H1 (cell line): Measurements from ENCODE around the gene PGK1. TPM values are rescaled to one million over a fixed set of nuclear protein-coding genes. Genes with fewer than 3 reads are reported as not detected.

Experiments
- CTCF ChIA-PET: fragments of 300-600 bp; sonication (Branson Sonifier 250); formaldehyde crosslinking; loops from one replicate; lab custom pipeline; 2021; ENCODE audit not compliant: partially characterized antibody; lab: Charles Lee
- POLR2A ChIA-PET: fragments of 300-600 bp; sonication (Branson Sonifier 250); formaldehyde crosslinking; loops from one replicate; lab custom pipeline; 2021; ENCODE audit warnings: inconsistent platforms; ENCODE audit not compliant: partially characterized antibody; lab: Charles Lee
- DNase-seq, 2 experiments: peaks; one replicate each; pipeline versions ENCODE4 v3.0.0 to v3.0.0-alpha.2; 2010 to 2022; ENCODE audit warnings: low spot score in 2 of 2, low read depth in 1 of 2, mixed read lengths in 1 of 2
- FAIRE-seq: peaks from 2 replicates; lab custom pipeline; 2011; peaks lifted over from hg19 to GRCh38; lab: Jason Lieb, UNC
- H2AFZ ChIP-seq: 2 replicates; pipeline ENCODE4 v1.8.1; 2012; ENCODE audit warnings: low read length, inconsistent platforms
- H2AK5ac ChIP-seq: 2 replicates; pipeline ENCODE4 v1.6.1; 2013; ENCODE audit warnings: low read depth, low read length
- H2BK120ac ChIP-seq: replicated peaks from 2 replicates; pipeline ENCODE3; 2013; ENCODE audit warnings: low read depth, low read length, inconsistent platforms
- H2BK12ac ChIP-seq: 2 replicates; pipeline ENCODE4 v1.6.1; 2013; ENCODE audit warnings: low read depth, low read length
- H2BK15ac ChIP-seq: 2 replicates; pipeline ENCODE4 v1.6.1; 2013; ENCODE audit warnings: low read length
- H2BK20ac ChIP-seq: 2 replicates; pipeline ENCODE4 v1.6.1; 2013; ENCODE audit warnings: low read length
- H2BK5ac ChIP-seq: 2 replicates; pipeline ENCODE4 v1.6.1; 2013; ENCODE audit warnings: low read depth, low read length
- H3K14ac ChIP-seq: 2 replicates; pipeline ENCODE4 v1.6.1; 2013; ENCODE audit warnings: inconsistent platforms; ENCODE audit not compliant: insufficient read length
- H3K18ac ChIP-seq: 2 replicates; pipeline ENCODE4 v1.6.1; 2013; ENCODE audit warnings: low read length; ENCODE audit errors: extremely low read depth
- H3K23ac ChIP-seq: 2 replicates; pipeline ENCODE4 v1.6.1; 2013; ENCODE audit warnings: inconsistent platforms; ENCODE audit not compliant: insufficient read length
- H3K23me2 ChIP-seq: 2 replicates; pipeline ENCODE4 v1.6.1; 2013; ENCODE audit warnings: low read depth, low read length
- H3K27ac ChIP-seq: 2 replicates; pipeline ENCODE4 v1.6.1; 2011; ENCODE audit warnings: low read depth, low read length, inconsistent platforms
- H3K27me3 ChIP-seq, 4 experiments: replicated peaks in 1 of 4; 1 replicate in 1 of 4; 2 replicates in 3 of 4; pipeline versions ENCODE4 v1.6.1 to v1.8.1; 2011 to 2013; ENCODE audit warnings: low read length in 3 of 4, mild to moderate bottlenecking in 3 of 4, inconsistent platforms in 2 of 4, mixed read lengths in 2 of 4, moderate library complexity in 1 of 4; ENCODE audit not compliant: control insufficient read depth in 3 of 4, insufficient read depth in 3 of 4; ENCODE audit errors: extremely low read depth in 1 of 4
- H3K36me3 ChIP-seq, 4 experiments: 2 replicates each; pipeline versions ENCODE4 v1.6.1 to v1.8.1; 2011 to 2013; ENCODE audit warnings: mild to moderate bottlenecking in 4 of 4, low read length in 3 of 4, moderate library complexity in 2 of 4, control low read depth in 1 of 4, inconsistent platforms in 1 of 4; ENCODE audit not compliant: insufficient read depth in 4 of 4, control insufficient read depth in 2 of 4
- H3K4ac ChIP-seq: replicated peaks from 2 replicates; pipeline ENCODE3; 2013; ENCODE audit warnings: low read length, low read depth, mixed read lengths, inconsistent platforms; ENCODE audit not compliant: insufficient read length
- H3K4me1 ChIP-seq, 4 experiments: replicated peaks in 1 of 4; 1 replicate in 1 of 4; 2 replicates in 3 of 4; pipeline versions ENCODE4 v1.6.1 to v1.8.1; 2011 to 2013; ENCODE audit warnings: low read length in 3 of 4, inconsistent platforms in 2 of 4, mixed read lengths in 1 of 4; ENCODE audit not compliant: insufficient read depth in 4 of 4, control insufficient read depth in 3 of 4
- H3K4me2 ChIP-seq, 2 experiments: 2 replicates each; pipeline versions ENCODE4 v1.6.1 to v1.8.1; 2011 to 2013; ENCODE audit warnings: low read depth in 2 of 2, low read length in 2 of 2, control low read depth in 1 of 2, inconsistent platforms in 1 of 2, mild to moderate bottlenecking in 1 of 2; ENCODE audit not compliant: insufficient read depth in 1 of 2
- H3K4me3 ChIP-seq, 4 experiments: fragments of 200-600, 300-600 bp in 1 of 4; sonication (generic), shearing (Covaris generic), sonication (Bioruptor Twin) in 1 of 4; 2 replicates each; pipeline versions ENCODE4 v1.5.1 to v1.8.1; 2011 to 2016; ENCODE audit warnings: low read length in 4 of 4, low read depth in 3 of 4, control low read depth in 2 of 4, inconsistent platforms in 2 of 4, mild to moderate bottlenecking in 2 of 4, mixed read lengths in 1 of 4, moderate library complexity in 1 of 4; ENCODE audit not compliant: insufficient read depth in 2 of 4; ENCODE audit errors: extremely low read depth in 1 of 4
- H3K56ac ChIP-seq: replicated peaks from 2 replicates; pipeline ENCODE3; 2013; ENCODE audit warnings: low read depth, mild to moderate bottlenecking, mixed read lengths, low read length, inconsistent platforms; ENCODE audit not compliant: insufficient read length
- H3K79me1 ChIP-seq: 2 replicates; pipeline ENCODE4 v1.6.1; 2013; ENCODE audit warnings: low read depth, low read length, control low read depth
- H3K79me2 ChIP-seq, 2 experiments: 2 replicates each; pipeline versions ENCODE4 v1.6.1 to v1.8.1; 2012 to 2013; ENCODE audit warnings: low read length in 2 of 2, mild to moderate bottlenecking in 2 of 2, inconsistent platforms in 1 of 2; ENCODE audit not compliant: insufficient read depth in 2 of 2, control insufficient read depth in 1 of 2
- H3K9ac ChIP-seq, 4 experiments: replicated peaks in 1 of 4; 1 replicate in 1 of 4; 2 replicates in 3 of 4; pipeline versions ENCODE4 v1.6.1 to v1.8.1; 2011 to 2013; ENCODE audit warnings: low read depth in 3 of 4, low read length in 3 of 4, control low read depth in 2 of 4, mild to moderate bottlenecking in 2 of 4, moderate library complexity in 2 of 4, inconsistent platforms in 1 of 4; ENCODE audit errors: extremely low read depth in 1 of 4
- H3K9me3 ChIP-seq, 2 experiments: 2 replicates each; pipeline versions ENCODE4 v1.6.1 to v1.8.1; 2012 to 2013; ENCODE audit warnings: mild to moderate bottlenecking in 2 of 2, moderate library complexity in 2 of 2, control low read depth in 1 of 2, inconsistent platforms in 1 of 2, low read depth in 1 of 2, low read length in 1 of 2, mixed read lengths in 1 of 2; ENCODE audit not compliant: insufficient read depth in 2 of 2
- H4K20me1 ChIP-seq, 2 experiments: replicated peaks in 1 of 2; 2 replicates each; pipeline versions ENCODE3 to v1.8.1; 2011 to 2013; ENCODE audit warnings: inconsistent platforms in 2 of 2, low read length in 2 of 2, mild to moderate bottlenecking in 1 of 2; ENCODE audit not compliant: insufficient read depth in 2 of 2, control insufficient read depth in 1 of 2
- H4K5ac ChIP-seq: 2 replicates; pipeline ENCODE4 v1.6.1; 2013; ENCODE audit warnings: low read length, low read depth, mixed read lengths, inconsistent platforms; ENCODE audit not compliant: insufficient read length
- H4K8ac ChIP-seq: 2 replicates; pipeline ENCODE4 v1.8.0; 2013; ENCODE audit warnings: mild to moderate bottlenecking, moderate library complexity, low read length, inconsistent platforms; ENCODE audit not compliant: insufficient read depth; ENCODE audit errors: extremely low read depth
- H4K91ac ChIP-seq: replicated peaks from 2 replicates; pipeline ENCODE3; 2013; ENCODE audit warnings: low read length, mixed read lengths, inconsistent platforms; ENCODE audit not compliant: insufficient read length
- ASH2L ChIP-seq: fragments of 200-600, 300-600 bp; sonication (generic); IDR thresholded peaks from one replicate; pipeline ENCODE4 v1.7.1; 2017; ENCODE audit warnings: low read length
- BRCA1 ChIP-seq: IDR thresholded peaks from 2 replicates; pipeline ENCODE4 v1.6.1; 2012; ENCODE audit warnings: low read depth, low read length, improper control_type of control experiment
- CEBPB ChIP-seq: IDR thresholded peaks from 2 replicates; pipeline ENCODE4 v1.6.1; 2012; ENCODE audit warnings: low read depth, low read length
- EGR1 ChIP-seq: IDR thresholded peaks from 2 replicates; pipeline ENCODE4 v1.6.1; 2011; ENCODE audit warnings: low read depth, low read length, borderline replicate concordance
- NANOG ChIP-seq: IDR thresholded peaks from 2 replicates; pipeline ENCODE4 v1.6.1; 2011; ENCODE audit warnings: low read length, low read depth, mild to moderate bottlenecking, inconsistent platforms; ENCODE audit not compliant: insufficient read depth, poor library complexity, severe bottlenecking
- RAD21 ChIP-seq, 2 experiments: IDR thresholded peaks in 1 of 2; conservative IDR thresholded peaks in 1 of 2; 2 replicates each; pipeline ENCODE4 v1.6.1; 2011; ENCODE audit warnings: low read depth in 2 of 2, low read length in 2 of 2, improper control_type of control experiment in 1 of 2, inconsistent platforms in 1 of 2, mild to moderate bottlenecking in 1 of 2, moderate library complexity in 1 of 2
- SIX5 ChIP-seq: IDR thresholded peaks from 2 replicates; pipeline ENCODE4 v1.6.1; 2011; ENCODE audit warnings: mild to moderate bottlenecking, low read depth, low read length
- SUZ12 ChIP-seq: fragments of 200-600 bp; sonication (generic); IDR thresholded peaks from 2 replicates; pipeline ENCODE4 v1.6.1; 2012; ENCODE audit warnings: mild to moderate bottlenecking, inconsistent platforms, low read length, moderate library complexity, mixed read lengths
- TBP ChIP-seq: IDR thresholded peaks from 2 replicates; pipeline ENCODE4 v1.6.1; 2011; ENCODE audit warnings: low read depth, low read length, improper control_type of control experiment
- ZNF274 ChIP-seq: IDR thresholded peaks from 2 replicates; pipeline ENCODE4 v1.7.0; 2012; ENCODE audit warnings: low read length, borderline replicate concordance; ENCODE audit errors: extremely low read depth
- WGBS, 2 experiments: shearing (Covaris generic) in 1 of 2; methylation state at CpG; one replicate each; pipeline versions ENCODE4 v1.1.6 to v1.1.7; 2013 to 2015; ENCODE audit warnings: low lambda C conversion rate in 2 of 2, mixed read lengths in 2 of 2, inconsistent platforms in 1 of 2, low coverage in 1 of 2, missing lambda C conversion rate in 1 of 2; ENCODE audit not compliant: insufficient replicate concordance in 2 of 2, insufficient coverage in 1 of 2, insufficient read length in 1 of 2; ENCODE audit errors: extremely low coverage in 1 of 2, missing lambda C conversion rate in 1 of 2; 5-methylcytosine and 5-hydroxymethylcytosine counted together
- polyA plus RNA-seq, 7 experiments: library from polyadenylated mRNA; depleted of rRNA in 3 of 7; stranded (reverse) in 5 of 7; unstranded in 2 of 7; fragments of >200 nt in 5 of 7; fragments of 200-250 nt in 2 of 7; gene quantifications; 1 replicate in 5 of 7; 2 replicates in 1 of 7; 4 replicates in 1 of 7; pipeline versions ENCODE4 v1.2.1 to v1.2.3, GENCODE V29; 2011 to 2013; ENCODE audit warnings: missing spikeins in 2 of 7, mixed read lengths in 2 of 7
- total RNA-seq: library from RNA; stranded (reverse); fragmentation: NEBNext Ultra II Directional; extraction: Animal tissue kit (Norgen Biotek cat#: 25700); gene quantifications from 2 replicates; pipeline ENCODE4 v1.2.1, GENCODE V29; 2021

The PGK1 gene
- total and polyA plus RNA-seq, 2 of the 8 experiments (the other 6 are each of a cell fraction or from before 2014, with no cell fraction given): 328 to 427 TPM

- Histone ChIP-seq H3K14ac (no peak overlapping the region), H4K5ac (no peak overlapping the region), H3K4ac (no peak overlapping the region), H4K20me1 (no peaks in the 10 kb centered on the region), H3K4me1 (no peaks in the 10 kb centered on the region), H3K27me3 (no peaks in the 10 kb centered on the region), H3K36me3 (no peaks in the 10 kb centered on the region), H2BK15ac (no peak overlapping the region), H3K79me2 (no peaks in the 10 kb centered on the region), H3K23ac (no peak overlapping the region), H2BK120ac (no peak overlapping the region), H3K4me2 (no peak overlapping the region), H4K91ac (no peak overlapping the region), H3K79me1 (no peaks in the 10 kb centered on the region), H2BK12ac (no peak overlapping the region), H4K8ac (no peak overlapping the region), H3K4me3 (no peak overlapping the region), H2AK5ac (no peak overlapping the region), H3K23me2 (no peaks in the 10 kb centered on the region), H3K18ac (no peak overlapping the region), H3K9me3 (peaks cover 2 to 5% of the 10 kb centered on the region in 2 experiments; a peak in 1 of 4 replicates), H3K9ac (no peak overlapping the region), H3K27ac (no peak overlapping the region), H2BK5ac (no peak overlapping the region), H2BK20ac (no peak overlapping the region), H2AFZ (no peak overlapping the region), H3K56ac (no peak overlapping the region)
- CTCF ChIA-PET: interaction anchor here (0.6 kb wide), 1 partner anchor 1507 kb away, joined by 3 read pairs; no protein-coding TSS in a partner anchor
- TF ChIP-seq BRCA1: no peak
- no peak for TF ChIP-seq CEBPB
- TF ChIP-seq RAD21 (IDR thresholded peaks at IDR 0.05 in 1 of 2, conservative IDR thresholded peaks at IDR 0.05 in 1 of 2; ENCODE audit: low read depth in 2 of 2, low read length in 2 of 2): no peak
- TF ChIP-seq EGR1: no peak
- TF ChIP-seq TBP: no peak
- TF ChIP-seq SIX5: no peak
- TF ChIP-seq ASH2L: no peak
- TF ChIP-seq SUZ12: no peak
- no peak for TF ChIP-seq ZNF274
- no peak for TF ChIP-seq NANOG
- POLR2A ChIA-PET: no interaction called here
- 82% methylated on average over 4 of the region's 4 CpGs; no CpG with 5 or more reads in 1 of the 2 experiments for WGBS, 2 experiments
- FAIRE-seq: no peak
- no peak for DNase-seq
Measured at GRCh38 chrX:78064152-78064551, 39.9 kb upstream of the PGK1 start.
